Measurements from ENCODE around the gene LMX1B. TPM values are rescaled to one million over a fixed set of nuclear protein-coding genes. Genes with fewer than 3 reads are reported as not detected.

The LMX1B gene
- total RNA-seq, 1 donor from 2014 or later, result 0.27 TPM

DNA sequence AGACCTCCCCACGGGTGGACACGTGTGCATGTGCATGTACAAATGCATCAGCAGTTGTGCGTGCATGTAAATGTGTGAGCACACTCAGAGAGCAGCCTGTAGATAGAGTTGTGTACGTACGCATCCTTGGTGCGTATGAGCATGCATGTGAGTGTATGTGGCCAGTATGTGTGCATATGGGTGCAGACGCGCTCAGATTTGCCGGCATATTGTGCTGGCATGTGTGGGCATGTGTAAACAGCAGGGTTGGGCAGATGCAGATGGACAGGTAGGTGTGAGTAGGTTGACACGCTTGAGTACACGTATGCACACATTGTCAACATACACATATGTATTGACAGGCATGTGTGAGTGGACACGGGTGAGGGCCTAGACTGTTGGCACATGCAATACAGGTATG lies 56.5 kb downstream of the LMX1B start:
- no peaks in the 10 kb centered on the region for H3K9me3 Mint-ChIP-seq (ENCODE audit: unreplicated experiment)
- peaks cover 24% of the 10 kb centered on the region for H3K27me3 Mint-ChIP-seq (ENCODE audit: unreplicated experiment)
- H3K36me3 Mint-ChIP-seq (ENCODE audit: unreplicated experiment), result no peaks in the 10 kb centered on the region
- no peak overlapping the region for H3K27ac Mint-ChIP-seq (ENCODE audit: unreplicated experiment)
- peaks cover 6% of the 10 kb centered on the region for H3K4me1 Mint-ChIP-seq (ENCODE audit: unreplicated experiment)
- no peak overlapping the region for H3K4me3 Mint-ChIP-seq (ENCODE audit: unreplicated experiment)
- DNase-seq (ENCODE audit: extremely low spot score, unreplicated experiment), result no peak
- TF ChIP-seq, protein P1, sequence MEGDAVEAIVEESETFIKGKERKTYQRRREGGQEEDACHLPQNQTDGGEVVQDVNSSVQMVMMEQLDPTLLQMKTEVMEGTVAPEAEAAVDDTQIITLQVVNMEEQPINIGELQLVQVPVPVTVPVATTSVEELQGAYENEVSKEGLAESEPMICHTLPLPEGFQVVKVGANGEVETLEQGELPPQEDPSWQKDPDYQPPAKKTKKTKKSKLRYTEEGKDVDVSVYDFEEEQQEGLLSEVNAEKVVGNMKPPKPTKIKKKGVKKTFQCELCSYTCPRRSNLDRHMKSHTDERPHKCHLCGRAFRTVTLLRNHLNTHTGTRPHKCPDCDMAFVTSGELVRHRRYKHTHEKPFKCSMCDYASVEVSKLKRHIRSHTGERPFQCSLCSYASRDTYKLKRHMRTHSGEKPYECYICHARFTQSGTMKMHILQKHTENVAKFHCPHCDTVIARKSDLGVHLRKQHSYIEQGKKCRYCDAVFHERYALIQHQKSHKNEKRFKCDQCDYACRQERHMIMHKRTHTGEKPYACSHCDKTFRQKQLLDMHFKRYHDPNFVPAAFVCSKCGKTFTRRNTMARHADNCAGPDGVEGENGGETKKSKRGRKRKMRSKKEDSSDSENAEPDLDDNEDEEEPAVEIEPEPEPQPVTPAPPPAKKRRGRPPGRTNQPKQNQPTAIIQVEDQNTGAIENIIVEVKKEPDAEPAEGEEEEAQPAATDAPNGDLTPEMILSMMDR (IDR thresholded peaks at IDR 0.05), result no peak

- Mint-ChIP-seq H3K27ac (ENCODE audit: unreplicated experiment) (no peak overlapping the region), H3K4me1 (ENCODE audit: unreplicated experiment) (peaks cover 5% of the 10 kb centered on the region), H3K4me3 (ENCODE audit: unreplicated experiment) (no peak overlapping the region), H3K36me3 (ENCODE audit: unreplicated experiment) (no peaks in the 10 kb centered on the region), H3K9me3 (ENCODE audit: unreplicated experiment) (no peaks in the 10 kb centered on the region), H3K27me3 (ENCODE audit: unreplicated experiment) (peaks cover 24% of the 10 kb centered on the region)
- no peak for DNase-seq (ENCODE audit: extremely low spot score, unreplicated experiment)
- TF ChIP-seq, protein P1 (IDR thresholded peaks at IDR 0.05), result no peak
Observed at GRCh38 chr9:126671381-126671831, 57.7 kb downstream of the LMX1B start.

DNA sequence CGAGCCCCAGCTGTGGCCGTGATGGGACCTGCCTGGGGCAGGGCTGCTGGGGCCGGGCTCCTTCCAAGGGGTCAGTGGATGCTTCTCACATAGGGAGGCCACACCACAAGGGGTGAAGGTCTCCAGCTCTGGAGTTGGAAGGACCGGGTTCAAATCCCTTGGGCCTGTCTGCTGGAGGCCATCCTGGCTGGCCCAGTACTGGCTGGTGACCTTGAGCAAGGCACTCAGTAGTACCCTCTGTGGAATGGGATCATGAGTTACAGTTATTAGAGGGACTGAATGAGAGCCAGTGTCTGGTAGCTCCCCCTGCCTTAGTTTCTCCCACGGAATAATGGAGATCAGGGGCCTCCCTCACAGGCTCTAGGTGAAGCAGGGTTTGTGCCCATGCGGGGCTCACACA lies 58.3 kb downstream of the LMX1B start:
- Mint-ChIP-seq H3K27me3 (ENCODE audit: unreplicated experiment) (peaks cover 26% of the 10 kb centered on the region), H3K9me3 (ENCODE audit: unreplicated experiment) (no peaks in the 10 kb centered on the region), H3K27ac (ENCODE audit: unreplicated experiment) (no peak overlapping the region), H3K36me3 (ENCODE audit: unreplicated experiment) (no peaks in the 10 kb centered on the region), H3K4me1 (ENCODE audit: unreplicated experiment) (peaks cover 5% of the 10 kb centered on the region), H3K4me3 (ENCODE audit: unreplicated experiment) (no peak overlapping the region)
- TF ChIP-seq, protein P1 (IDR thresholded peaks at IDR 0.05), result no peak
- no peak for DNase-seq (ENCODE audit: extremely low spot score, unreplicated experiment)

DNA sequence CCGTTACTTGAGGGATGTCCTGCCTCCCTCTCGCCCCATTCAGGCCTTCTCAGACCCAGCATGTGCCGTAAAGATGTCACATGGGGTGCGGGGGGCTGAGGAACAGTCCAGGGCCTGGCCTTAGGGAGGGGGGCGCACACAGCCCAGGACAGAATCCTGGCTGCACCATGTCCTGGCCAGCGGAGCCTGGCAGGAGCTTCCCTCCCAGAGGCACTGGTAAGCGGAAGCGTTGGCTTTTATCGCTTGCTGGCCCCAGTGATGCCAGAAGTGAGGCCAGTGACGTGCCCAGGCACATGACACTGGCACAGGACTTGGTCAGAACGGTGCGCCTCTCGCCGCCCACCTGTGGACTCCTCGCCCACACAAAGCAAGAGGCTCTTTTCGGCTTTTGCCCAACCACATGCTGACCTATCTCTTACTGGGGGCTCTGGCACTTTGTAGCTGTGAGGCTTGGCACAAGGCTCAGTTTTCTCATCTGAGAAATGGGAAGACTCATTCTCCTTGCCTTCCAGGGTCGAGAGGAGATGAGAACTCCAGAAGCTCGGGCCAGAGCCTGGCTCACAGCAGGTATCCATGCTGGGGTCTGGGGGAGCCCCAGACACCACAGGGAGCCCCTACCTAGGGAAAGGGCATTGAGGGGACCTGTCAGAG lies 59.0 kb downstream of the LMX1B start:
- Mint-ChIP-seq H3K27ac (ENCODE audit: unreplicated experiment) (no peak overlapping the region), H3K4me1 (ENCODE audit: unreplicated experiment) (peaks cover 5% of the 10 kb centered on the region), H3K27me3 (ENCODE audit: unreplicated experiment) (peaks cover 34% of the 10 kb centered on the region), H3K9me3 (ENCODE audit: unreplicated experiment) (no peaks in the 10 kb centered on the region), H3K4me3 (ENCODE audit: unreplicated experiment) (no peak overlapping the region), H3K36me3 (ENCODE audit: unreplicated experiment) (no peaks in the 10 kb centered on the region)
- DNase-seq (ENCODE audit: extremely low spot score, unreplicated experiment), result no peak
- TF ChIP-seq, protein P1 (IDR thresholded peaks at IDR 0.05), result no peak

DNA sequence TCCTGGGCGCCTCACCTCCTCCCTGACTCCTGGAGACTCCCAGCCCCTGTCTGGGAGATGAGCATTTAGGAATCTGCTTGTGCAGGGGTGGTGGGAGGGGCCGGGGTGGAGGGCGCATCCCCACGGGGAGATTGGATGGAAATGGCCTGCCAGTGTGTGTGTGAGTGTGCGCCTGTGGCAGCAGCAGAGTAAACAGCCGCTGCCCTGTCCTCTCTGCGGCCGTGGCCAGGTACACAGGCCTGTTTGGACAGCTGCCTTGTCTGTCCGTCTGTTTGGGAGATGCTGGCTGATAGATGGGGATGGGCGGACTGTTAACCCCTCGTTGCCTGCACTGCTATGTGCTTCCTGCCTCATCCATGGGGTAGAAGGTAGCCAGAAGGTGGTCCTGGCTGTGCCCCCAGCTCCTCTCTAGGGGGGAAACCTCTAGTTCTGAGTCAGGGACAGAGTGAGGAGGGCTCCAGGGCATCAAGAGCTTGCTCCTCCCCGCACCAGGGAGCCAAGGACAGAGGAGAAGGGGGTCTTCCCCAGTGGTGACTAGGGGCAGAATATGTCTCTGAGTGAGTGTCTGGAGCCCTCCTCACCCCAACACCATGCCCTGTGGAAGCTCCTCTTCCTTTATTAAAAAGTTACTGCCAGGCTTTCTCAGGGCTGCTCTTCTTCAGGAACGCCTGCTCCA lies 60.1 kb downstream of the LMX1B start:
- no peak for DNase-seq (ENCODE audit: extremely low spot score, unreplicated experiment)
- TF ChIP-seq, protein P1 (IDR thresholded peaks at IDR 0.05), result no peak
- H3K4me1 Mint-ChIP-seq (ENCODE audit: unreplicated experiment), result peaks cover 5% of the 10 kb centered on the region
- H3K27me3 Mint-ChIP-seq (ENCODE audit: unreplicated experiment), result peaks cover 35% of the 10 kb centered on the region
- no peaks in the 10 kb centered on the region for H3K36me3 Mint-ChIP-seq (ENCODE audit: unreplicated experiment)
- no peak overlapping the region for H3K27ac Mint-ChIP-seq (ENCODE audit: unreplicated experiment)
- no peaks in the 10 kb centered on the region for H3K9me3 Mint-ChIP-seq (ENCODE audit: unreplicated experiment)
- H3K4me3 Mint-ChIP-seq (ENCODE audit: unreplicated experiment), result no peak overlapping the region

All from osteocyte (in vitro differentiated cells).